NCI-H2081 (cell line): ENCODE measurements around the gene ATP11A.

Experiments used
- DNase-seq, 2 experiments: peaks; one replicate each; lab custom pipeline; 2025; lab: John Stamatoyannopoulos, UW

Gene ATP11A

GRCh38 chr13:112723771-112724170 lies 33.9 kb downstream of the ATP11A start:
- no peak for DNase-seq

DNA sequence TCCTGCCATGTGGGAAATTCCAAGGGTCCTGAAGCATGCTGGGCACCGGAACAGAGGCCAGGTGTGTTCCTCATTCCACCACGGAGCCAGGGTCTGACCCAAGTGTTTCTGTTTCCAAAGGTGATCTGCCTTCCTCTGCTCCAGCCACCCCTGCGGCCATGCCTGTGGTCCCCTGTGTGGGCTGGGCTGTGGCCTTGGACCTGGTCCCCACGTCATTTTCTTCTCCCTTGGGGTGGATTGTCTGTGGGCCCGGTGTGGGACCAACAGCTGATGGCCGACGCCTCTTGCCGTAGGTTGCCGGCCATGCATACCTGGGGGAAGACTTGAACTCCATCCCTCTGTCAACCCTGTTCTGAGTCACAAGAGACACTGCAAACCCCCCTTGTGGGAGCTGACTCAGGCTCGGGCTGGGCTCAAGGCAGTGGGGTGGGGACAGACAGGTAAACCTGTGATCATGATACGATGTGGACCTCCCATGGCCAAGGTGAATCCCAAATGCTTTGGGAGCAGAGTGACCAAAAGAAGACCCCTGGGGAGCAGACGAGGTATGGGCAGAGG lies 35.0 kb downstream of the ATP11A start:
- DNase-seq = no peak

DNA sequence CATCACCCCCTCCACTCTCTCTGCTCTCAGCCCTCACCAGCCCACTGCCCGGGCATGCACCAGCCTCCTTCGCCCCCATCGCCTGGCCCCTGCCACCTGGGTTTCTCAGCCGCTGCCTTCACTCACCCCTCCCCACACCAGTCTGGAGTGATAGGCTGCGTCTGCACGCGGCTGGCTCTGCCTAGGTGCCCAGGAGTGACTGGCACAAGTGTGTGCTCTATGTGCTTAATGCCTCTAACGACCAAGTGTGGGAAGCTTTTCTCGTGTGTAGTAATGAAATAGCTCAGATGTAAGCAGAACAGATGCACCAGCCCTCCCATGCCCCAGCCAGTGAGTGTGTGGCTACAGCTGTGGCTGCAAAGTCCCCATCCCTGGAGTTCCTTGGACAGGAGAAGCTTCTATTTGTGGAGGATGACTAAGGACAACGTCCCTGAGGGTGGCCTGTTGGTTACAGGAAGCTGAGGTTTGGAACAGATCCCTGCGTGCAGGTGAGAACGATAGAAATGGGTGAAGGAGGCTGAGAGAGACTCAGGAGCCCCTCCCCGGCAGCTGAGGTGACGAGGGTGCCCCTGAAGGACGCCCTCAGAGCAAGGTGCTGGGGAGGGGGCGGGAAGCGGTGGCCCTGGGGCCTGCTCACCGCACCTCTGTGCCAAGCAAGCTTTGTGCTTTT lies 35.6 kb downstream of the ATP11A start:
- DNase-seq = peak; percentile 83 to 92

DNA sequence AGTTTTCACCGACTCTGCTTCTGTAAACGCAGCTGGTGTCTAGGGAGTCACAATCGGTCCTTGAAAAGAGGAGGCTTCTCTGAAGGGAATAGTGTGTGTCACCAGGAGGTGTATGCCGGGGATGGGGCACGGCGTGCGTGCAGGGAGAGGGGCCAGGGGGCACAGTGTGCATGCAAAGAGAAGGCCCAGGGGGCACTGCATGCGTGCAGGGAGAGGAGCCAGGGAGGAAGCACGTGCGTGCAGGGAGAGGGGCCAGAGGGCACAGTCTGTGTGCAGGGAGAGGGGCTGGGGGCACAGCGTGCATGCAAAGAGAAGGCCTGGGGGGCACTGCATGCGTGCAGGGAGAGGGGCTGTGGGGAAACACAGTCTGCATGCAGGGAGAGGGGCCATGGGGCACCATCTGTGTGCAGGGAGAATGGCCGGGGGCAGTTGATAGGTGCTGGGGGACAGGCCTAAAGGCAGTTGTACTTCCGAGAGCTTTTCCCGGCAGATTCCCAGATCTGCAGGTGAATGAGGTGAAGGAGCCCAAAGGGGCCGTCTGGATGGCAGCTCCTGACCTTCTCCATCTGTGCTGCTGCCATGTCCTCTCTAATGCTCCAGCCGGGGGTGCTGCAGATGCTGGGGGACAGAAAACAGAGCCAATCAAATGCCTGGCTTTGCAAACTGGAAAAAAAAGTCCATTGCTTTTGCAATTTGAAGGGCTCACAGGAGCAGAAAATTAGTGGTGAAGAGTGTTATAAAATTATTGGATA lies 36.4 kb downstream of the ATP11A start:
- peak; percentile 83 to 92 for DNase-seq

- DNase-seq = peak in 1 of 2 experiments; percentile 57
Observed at GRCh38 chr13:112727581-112727980, 37.7 kb downstream of the ATP11A start.

DNA sequence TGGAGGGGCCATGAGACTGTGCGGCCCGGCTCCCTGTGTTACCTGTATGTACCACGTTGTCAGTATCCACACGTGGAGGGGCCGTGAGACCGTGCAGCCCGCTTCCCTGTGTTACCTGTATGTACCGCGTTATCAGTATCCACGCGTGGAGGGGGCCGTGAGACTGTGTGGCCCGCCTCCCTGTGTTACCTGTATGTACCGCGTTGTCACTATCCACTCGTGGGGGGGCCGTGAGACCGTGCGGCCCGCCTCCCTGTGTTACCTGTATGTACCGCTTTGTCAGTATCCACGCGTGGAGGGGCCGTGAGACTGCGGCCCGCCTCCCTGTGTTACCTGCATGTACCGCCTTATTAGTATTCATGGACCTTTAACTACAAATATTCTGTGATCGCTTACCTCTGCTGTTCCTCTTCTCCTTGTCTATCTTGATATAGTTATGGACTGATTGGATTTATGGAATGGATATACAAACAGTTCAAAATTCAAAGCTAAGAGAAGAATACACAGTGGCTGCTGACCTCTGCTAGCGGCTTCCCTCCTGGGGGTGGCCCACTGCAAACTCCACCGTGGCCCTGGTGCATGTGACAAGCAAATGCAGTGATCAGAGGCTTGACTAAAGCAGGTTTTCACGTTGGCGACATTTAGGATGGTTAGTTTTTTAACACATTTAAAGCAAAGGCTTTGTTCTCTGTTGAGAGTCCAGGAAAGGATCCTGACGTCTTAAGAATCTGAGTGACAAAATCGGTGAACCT lies 38.7 kb downstream of the ATP11A start:
- no peak for DNase-seq

GRCh38 chr13:112729408-112729807 lies 39.6 kb downstream of the ATP11A start:
- DNase-seq = no peak

DNA sequence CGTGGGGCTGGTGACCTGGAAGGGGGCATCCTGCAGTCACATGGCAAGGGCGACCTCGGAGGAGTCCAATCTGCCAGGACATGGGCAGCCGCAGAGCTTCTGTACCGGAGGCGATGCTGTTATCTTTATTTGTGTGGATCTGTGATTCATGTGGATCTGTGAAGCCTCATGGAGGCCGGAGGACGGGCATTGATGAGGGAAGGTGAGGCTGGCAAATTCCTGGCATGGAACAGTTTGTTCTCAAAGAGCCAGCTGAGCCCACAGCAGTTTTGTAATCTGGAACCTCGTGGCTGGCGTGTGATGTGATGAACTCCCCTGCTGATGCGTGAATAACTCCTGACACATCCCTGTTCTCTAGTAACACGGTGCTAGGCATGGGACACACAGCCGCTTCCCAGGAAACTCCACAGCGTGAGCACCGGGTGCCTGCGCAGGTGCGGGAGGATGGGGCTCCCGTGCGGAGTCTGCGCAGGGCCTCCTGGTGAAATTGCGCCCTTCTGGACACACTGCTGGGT lies 40.4 kb downstream of the ATP11A start:
- no peak for DNase-seq

DNA sequence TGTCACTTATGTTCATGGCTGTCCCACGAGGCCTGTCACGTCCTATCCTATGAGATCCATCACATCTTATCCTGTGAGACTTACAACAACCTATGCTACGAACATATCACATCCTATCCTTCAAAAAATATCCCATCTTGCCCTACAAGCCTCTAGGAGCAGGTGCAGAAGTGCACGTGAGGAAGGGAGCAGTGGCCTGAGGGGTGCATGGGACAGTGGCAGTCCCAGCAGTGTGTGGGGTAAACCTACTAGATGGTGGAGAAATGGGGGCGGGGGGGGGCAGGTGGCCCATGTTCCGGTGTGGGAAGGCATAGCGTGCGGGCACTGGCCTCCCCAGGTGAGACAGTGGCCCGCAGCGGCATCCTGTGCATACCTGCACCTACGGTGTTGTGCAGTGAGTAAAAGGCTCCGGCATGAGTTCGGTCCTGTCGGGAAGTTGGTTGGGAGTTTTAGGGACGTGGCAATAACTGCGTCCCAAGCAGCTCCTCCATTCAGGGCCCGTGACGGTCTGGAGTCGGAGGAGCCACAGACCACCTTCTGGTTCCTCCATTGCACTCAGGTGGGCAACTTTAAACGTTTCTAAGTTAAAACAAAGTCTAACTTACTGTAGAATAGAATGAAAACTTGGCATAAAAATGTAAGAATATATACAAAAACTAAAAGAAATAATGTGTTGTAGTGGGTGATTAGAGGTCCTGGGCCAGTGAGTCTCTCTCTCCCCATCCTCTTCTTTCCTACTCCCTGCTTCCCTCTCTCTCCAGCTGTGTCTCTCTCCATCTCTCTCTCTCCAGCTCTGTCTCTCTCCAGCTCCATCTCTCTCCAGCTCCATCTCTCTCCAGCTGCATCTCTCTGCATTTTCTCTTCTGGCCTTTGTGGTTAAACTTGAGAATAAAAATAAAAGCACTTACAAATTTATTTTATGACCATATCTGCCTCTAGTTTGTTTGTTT lies 42.1 kb downstream of the ATP11A start:
- no peak for DNase-seq

DNA sequence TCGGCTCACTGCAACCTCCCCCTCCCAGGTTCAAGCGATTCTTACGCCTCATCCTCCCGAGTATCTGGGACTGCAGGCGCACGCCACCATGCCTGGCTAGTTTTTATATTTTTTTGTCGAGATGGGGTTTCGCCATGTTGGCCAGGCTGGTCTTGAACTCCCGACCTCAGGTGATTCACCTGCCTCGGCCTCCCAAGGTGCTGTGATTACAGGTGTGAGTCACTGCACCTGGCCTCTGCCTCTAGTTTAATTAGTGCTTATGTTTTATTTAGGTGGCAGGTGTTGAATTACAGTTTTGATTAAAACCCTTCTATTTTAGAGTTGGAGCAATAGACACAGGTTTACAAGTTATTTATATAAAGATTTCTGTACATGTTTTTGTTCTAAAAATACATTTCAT lies 42.8 kb downstream of the ATP11A start:
- peak; percentile 46 to 84 for DNase-seq

DNA sequence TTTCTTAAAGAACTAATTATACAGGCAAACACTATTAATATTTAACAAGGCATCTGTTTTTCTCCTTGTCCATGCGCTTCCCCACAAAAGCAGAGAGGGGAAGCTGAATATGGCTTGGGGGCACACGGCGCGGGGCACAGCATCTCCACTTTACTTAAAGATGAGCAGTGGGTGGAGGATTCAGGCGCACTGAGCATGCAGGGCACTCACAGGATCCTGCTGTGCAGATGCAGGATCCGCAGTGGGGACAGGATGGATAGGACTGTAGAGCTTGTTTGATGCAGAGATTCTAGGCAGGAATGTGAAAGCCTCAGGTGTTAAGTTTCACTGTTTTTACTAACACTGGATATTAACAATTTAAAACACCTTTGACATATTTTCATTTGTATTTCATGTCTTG lies 43.3 kb downstream of the ATP11A start:
- DNase-seq = peak; percentile 66 to 88

DNA sequence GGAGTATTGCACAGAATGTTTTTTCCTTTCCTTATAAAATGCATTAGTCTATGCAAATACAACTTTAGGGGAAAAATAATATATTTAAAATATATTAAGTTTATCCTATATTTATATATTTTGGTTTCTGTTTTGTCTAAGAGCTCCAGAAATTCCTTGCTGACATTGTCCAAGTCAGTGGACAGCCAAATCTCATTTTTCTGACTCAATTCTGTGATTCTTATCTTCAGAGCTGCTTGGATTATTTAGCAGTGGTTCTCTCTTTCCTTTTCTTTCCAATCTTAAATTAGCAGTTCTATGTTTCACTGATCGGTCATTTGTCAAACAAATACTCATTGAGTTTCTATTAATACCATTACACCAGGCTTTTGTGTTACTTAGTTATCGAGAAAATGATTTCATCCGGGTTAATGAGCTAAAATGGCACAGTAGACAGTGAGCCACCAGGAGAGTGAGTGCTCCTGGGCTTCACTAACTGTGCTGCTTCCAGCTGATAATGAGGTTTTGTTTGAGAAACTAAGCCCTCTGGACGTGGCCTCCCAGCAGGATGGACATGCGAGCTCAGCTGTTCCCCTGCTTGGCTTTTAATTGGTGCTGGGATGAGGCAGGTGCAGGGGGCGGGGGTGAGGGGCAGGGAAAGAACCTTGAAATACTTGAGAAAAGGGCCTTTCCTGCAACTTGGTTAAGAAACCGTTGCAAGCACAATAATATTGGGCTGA lies 44.0 kb downstream of the ATP11A start:
- DNase-seq = peak; percentile 86 to 96

- no peak for DNase-seq
Observed at GRCh38 chr13:112734696-112735547, 45.1 kb downstream of the ATP11A start.

- DNase-seq = peak in 1 of 2 experiments; percentile 48
Observed at GRCh38 chr13:112735791-112736190, 46.0 kb downstream of the ATP11A start.

DNA sequence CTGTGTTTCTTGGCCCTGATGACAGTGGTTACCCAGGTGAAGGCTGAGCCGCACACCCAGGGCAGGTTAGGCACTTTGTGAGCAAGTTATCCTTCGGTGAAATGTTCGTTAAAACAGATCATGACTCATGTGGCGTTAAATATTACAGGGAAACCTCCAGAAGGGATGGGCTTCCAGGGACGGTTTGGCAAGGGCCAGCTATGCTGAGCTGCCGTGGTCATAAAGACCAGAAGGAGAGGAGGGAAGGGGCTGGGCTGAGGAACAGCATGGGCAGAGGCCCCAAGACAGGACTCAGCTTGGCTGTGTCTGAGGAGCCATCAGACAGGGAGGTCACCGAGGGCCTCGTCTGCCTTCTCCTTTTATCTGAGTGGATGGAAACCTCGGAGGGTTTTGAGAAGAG lies 47.5 kb downstream of the ATP11A start:
- no peak for DNase-seq

- DNase-seq = no peak
Observed at GRCh38 chr13:112738606-112739005, 48.8 kb downstream of the ATP11A start.

DNA sequence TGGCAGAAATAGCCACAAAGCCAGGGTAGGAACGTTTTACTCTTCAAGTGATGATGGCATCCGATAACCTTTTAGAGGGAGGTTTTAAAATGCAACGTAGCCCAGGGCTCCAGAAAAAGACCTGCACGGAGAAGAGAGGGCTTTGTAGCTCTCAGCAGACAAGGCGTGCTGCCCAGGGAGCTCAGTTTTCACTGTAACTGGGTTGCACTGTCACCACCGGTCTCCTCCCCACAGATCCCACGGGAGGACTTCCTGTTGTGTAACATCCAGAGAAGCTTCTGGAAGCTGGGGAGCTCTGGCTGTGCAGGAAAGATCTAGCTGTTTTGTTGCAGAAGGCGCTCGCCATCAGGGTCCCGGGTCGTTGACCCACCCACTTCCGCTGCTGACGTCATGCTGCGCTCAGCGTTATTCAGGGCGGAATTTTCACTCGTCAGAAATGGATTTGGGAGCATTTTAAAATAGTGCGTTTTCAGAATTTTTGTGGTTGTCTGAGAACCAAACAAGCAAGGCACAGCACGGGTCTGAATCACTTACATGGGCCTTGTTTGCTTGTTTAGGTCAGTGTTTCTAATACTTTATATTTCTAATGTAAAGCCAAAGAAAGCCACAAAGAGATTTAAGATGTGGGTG lies 50.8 kb downstream of the ATP11A start:
- peak in 1 of 2 experiments; percentile 17 for DNase-seq

- DNase-seq = no peak
Observed at GRCh38 chr13:112741185-112741755, 51.4 kb downstream of the ATP11A start.
